Measurements from ENCODE around the gene ZNF569. TPM values are rescaled to one million over a fixed set of nuclear protein-coding genes. Genes with fewer than 3 reads are reported as not detected.

Gene ZNF569
- total and polyA plus RNA-seq, 2 of the 13 experiments (the other 11 are each of a cell fraction or from before 2014, with no cell fraction given), result 1.4 to 5.7 TPM

DNA sequence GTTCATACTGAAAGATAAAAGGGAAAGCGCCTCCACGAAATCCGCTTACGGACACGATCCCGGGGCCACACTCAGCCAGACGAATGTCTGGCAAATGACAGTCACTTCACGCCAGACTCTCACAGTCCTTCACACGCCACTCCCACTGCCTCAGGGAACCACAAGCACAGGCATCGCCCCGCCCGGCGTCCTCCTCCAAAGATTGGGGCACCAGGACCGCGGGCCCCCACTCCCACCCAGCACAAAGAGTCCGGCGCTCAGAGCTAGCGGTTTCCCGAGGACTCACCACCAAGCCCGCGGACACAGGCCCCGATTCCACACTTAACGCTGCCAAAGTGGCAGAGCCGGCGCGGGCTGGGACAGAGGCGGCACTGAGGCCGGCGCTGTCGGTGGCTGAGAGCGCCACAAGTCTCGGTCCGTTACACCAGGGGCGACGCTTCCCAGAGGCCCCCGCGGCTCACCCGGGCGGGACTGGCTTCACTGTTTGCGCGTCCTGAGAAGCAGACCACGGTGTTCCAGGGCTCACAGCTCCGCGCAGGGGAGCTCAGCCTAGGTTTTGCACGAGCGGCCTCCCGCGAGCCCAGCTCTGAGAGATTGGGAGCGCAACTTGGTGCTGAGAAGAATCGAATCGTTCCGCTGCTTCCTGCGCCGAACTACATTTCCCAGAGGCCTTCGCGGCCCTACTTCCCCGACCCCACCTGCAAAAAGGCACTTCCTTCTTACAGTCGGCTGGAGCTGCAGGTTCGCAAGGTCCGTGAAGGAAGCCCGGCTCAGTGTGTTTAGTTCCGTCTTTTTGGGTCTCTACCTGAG lies at the start of gene ZNF569 (continued):
- TF ChIP-seq, protein P1, sequence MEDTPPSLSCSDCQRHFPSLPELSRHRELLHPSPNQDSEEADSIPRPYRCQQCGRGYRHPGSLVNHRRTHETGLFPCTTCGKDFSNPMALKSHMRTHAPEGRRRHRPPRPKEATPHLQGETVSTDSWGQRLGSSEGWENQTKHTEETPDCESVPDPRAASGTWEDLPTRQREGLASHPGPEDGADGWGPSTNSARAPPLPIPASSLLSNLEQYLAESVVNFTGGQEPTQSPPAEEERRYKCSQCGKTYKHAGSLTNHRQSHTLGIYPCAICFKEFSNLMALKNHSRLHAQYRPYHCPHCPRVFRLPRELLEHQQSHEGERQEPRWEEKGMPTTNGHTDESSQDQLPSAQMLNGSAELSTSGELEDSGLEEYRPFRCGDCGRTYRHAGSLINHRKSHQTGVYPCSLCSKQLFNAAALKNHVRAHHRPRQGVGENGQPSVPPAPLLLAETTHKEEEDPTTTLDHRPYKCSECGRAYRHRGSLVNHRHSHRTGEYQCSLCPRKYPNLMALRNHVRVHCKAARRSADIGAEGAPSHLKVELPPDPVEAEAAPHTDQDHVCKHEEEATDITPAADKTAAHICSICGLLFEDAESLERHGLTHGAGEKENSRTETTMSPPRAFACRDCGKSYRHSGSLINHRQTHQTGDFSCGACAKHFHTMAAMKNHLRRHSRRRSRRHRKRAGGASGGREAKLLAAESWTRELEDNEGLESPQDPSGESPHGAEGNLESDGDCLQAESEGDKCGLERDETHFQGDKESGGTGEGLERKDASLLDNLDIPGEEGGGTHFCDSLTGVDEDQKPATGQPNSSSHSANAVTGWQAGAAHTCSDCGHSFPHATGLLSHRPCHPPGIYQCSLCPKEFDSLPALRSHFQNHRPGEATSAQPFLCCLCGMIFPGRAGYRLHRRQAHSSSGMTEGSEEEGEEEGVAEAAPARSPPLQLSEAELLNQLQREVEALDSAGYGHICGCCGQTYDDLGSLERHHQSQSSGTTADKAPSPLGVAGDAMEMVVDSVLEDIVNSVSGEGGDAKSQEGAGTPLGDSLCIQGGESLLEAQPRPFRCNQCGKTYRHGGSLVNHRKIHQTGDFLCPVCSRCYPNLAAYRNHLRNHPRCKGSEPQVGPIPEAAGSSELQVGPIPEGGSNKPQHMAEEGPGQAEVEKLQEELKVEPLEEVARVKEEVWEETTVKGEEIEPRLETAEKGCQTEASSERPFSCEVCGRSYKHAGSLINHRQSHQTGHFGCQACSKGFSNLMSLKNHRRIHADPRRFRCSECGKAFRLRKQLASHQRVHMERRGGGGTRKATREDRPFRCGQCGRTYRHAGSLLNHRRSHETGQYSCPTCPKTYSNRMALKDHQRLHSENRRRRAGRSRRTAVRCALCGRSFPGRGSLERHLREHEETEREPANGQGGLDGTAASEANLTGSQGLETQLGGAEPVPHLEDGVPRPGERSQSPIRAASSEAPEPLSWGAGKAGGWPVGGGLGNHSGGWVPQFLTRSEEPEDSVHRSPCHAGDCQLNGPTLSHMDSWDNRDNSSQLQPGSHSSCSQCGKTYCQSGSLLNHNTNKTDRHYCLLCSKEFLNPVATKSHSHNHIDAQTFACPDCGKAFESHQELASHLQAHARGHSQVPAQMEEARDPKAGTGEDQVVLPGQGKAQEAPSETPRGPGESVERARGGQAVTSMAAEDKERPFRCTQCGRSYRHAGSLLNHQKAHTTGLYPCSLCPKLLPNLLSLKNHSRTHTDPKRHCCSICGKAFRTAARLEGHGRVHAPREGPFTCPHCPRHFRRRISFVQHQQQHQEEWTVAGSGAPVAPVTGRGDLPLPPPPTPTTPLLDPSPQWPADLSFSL (CRISPR knock-in tag; IDR thresholded peaks at IDR 0.05), result 0 out of 2 replicates have a peak, but pooled peaks have one; percentile 34
- TF ChIP-seq STAT5B (CRISPR knock-in tag; IDR thresholded peaks at IDR 0.05) (no peak), GATAD2A (CRISPR knock-in tag; IDR thresholded peaks at IDR 0.05) (peak; percentile 44), NKX3-1 (CRISPR knock-in tag; IDR thresholded peaks at IDR 0.05) (no peak), HDAC2 (CRISPR knock-in tag; IDR thresholded peaks at IDR 0.05) (peak; percentile 70), ZNF607 (CRISPR knock-in tag; IDR thresholded peaks at IDR 0.05; ENCODE audit: borderline replicate concordance) (no peak; the same call in 1 of the 2 replicates), AHR (CRISPR knock-in tag; IDR thresholded peaks at IDR 0.05) (no peak), JARID2 (CRISPR knock-in tag; IDR thresholded peaks at IDR 0.05; ENCODE audit: insufficient replicate concordance) (no peak), RARG (CRISPR knock-in tag; IDR thresholded peaks at IDR 0.05; ENCODE audit: low read depth) (no peak), RFX1 (IDR thresholded peaks at IDR 0.05) (no peak), CEBPB (IDR thresholded peaks at IDR 0.05; ENCODE audit: borderline replicate concordance, low read depth, low read length) (no peak), ZNF768 (CRISPR knock-in tag; IDR thresholded peaks at IDR 0.05) (no peak)
- TF ChIP-seq, protein P2, sequence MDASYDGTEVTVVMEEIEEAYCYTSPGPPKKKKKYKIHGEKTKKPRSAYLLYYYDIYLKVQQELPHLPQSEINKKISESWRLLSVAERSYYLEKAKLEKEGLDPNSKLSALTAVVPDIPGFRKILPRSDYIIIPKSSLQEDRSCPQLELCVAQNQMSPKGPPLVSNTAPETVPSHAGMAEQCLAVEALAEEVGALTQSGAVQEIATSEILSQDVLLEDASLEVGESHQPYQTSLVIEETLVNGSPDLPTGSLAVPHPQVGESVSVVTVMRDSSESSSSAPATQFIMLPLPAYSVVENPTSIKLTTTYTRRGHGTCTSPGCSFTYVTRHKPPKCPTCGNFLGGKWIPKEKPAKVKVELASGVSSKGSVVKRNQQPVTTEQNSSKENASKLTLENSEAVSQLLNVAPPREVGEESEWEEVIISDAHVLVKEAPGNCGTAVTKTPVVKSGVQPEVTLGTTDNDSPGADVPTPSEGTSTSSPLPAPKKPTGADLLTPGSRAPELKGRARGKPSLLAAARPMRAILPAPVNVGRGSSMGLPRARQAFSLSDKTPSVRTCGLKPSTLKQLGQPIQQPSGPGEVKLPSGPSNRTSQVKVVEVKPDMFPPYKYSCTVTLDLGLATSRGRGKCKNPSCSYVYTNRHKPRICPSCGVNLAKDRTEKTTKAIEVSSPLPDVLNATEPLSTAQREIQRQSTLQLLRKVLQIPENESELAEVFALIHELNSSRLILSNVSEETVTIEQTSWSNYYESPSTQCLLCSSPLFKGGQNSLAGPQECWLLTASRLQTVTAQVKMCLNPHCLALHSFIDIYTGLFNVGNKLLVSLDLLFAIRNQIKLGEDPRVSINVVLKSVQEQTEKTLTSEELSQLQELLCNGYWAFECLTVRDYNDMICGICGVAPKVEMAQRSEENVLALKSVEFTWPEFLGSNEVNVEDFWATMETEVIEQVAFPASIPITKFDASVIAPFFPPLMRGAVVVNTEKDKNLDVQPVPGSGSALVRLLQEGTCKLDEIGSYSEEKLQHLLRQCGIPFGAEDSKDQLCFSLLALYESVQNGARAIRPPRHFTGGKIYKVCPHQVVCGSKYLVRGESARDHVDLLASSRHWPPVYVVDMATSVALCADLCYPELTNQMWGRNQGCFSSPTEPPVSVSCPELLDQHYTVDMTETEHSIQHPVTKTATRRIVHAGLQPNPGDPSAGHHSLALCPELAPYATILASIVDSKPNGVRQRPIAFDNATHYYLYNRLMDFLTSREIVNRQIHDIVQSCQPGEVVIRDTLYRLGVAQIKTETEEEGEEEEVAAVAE (CRISPR knock-in tag; IDR thresholded peaks at IDR 0.05; ENCODE audit: borderline replicate concordance), result peak; percentile 76; the same call in 1 of the 2 replicates
- TF ChIP-seq, protein P3, sequence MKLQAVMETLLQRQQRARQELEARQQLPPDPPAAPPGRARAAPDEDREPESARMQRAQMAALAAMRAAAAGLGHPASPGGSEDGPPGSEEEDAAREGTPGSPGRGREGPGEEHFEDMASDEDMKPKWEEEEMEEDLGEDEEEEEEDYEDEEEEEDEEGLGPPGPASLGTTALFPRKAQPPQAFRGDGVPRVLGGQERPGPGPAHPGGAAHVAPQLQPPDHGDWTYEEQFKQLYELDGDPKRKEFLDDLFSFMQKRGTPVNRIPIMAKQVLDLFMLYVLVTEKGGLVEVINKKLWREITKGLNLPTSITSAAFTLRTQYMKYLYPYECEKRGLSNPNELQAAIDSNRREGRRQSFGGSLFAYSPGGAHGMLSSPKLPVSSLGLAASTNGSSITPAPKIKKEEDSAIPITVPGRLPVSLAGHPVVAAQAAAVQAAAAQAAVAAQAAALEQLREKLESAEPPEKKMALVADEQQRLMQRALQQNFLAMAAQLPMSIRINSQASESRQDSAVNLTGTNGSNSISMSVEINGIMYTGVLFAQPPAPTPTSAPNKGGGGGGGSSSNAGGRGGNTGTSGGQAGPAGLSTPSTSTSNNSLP (IDR thresholded peaks at IDR 0.05; ENCODE audit: low read depth, low read length), result no peak
- TF ChIP-seq, protein P4, sequence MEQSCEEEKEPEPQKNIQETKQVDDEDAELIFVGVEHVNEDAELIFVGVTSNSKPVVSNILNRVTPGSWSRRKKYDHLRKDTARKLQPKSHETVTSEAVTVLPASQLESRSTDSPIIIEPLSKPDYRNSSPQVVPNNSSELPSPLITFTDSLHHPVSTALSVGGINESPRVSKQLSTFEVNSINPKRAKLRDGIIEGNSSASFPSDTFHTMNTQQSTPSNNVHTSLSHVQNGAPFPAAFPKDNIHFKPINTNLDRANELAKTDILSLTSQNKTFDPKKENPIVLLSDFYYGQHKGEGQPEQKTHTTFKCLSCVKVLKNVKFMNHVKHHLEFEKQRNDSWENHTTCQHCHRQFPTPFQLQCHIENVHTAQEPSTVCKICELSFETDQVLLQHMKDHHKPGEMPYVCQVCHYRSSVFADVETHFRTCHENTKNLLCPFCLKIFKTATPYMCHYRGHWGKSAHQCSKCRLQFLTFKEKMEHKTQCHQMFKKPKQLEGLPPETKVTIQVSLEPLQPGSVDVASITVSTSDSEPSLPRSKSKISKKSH (CRISPR knock-in tag; IDR thresholded peaks at IDR 0.05; ENCODE audit: borderline replicate concordance), result peak; percentile 23; the same call in 1 of the 2 replicates

Measured in HepG2 (cell line).